ENCODE results near the gene HOXD12.

Gene HOXD12

DNA sequence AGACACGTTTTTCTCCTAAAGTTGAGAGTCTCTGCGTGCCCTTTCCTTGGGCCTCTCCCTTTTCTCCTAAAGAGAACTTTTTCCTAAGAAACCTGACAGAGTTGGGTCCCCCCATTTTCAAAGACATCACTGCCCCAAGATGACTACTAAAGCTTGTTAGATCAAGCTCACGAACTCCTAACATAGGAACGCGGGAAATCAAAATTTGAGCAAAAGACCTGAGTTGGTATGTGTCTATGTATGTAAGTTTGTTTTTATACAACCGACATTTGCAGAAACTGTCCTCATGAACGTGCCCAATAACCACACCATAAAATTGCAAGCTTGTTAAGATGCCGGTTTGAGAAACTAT, 5.7 kb upstream of the HOXD12 start:
- no peak for DNase-seq

DNA sequence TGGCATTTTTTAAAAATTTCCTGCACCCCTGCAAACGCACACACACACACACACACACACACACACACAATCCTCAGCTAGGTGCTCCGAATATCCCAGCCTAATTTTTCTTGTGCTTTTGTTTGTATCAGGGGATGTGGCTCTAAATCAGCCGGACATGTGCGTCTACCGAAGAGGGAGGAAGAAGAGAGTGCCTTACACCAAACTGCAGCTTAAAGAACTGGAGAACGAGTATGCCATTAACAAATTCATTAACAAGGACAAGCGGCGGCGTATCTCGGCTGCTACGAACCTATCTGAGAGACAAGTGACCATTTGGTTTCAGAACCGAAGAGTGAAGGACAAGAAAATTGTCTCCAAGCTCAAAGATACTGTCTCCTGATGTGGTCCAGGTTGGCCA, 5.2 kb upstream of the HOXD12 start:
- no peak for DNase-seq

DNA sequence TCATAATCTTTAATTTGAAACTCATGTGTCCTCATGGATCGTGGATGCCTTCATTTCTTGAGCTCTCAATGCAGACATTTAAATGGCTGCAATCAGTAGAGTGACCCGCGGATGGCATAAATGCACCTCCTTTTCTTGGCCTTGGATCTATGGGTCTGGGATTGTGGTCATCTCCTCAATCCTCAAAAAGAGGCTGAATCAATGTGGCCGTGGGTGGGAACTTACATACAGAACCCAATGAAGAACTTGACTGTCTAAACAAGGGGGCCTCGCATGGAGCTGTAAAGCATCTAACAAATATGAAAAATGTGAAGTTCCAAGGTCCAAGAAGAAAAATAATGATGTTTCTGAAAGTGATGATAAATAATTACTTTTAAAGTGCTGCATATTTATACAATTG, 4.2 kb upstream of the HOXD12 start:
- DNase-seq = no peak

DNA sequence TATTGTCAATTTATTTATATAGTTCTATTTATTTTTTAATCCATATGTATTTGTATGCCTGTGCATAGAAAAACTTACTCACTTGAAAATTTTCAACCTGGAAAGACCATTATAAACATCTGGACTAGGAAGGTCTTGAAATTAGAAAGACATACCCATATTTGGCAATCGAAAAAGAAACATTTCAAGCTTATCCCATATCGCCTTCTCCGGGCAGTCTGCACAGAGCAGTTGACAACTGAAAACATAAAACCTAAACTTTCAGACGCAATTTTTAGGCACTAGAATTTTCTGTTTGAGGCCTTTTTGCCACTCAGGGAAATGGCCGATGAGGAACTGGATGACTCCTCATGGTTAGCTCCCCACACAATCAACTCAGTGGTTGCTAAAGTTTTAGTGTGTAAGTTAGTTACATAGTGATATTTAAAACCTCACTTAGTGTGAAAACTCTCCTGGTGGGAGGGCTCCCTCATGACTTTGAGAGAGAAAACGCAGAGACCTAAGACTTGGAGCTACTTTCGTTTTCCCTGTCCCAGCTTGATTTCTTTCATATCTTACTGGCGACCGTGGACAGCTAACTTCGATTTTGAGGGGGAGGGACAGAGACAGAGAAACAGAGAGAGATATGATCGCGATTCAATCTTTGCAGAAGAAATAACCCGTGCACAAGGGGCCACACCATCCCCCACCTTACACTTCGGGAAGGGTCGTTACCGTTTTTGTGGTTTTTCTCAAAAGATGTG, 3.2 kb upstream of the HOXD12 start:
- DNase-seq = peak; percentile 28

DNA sequence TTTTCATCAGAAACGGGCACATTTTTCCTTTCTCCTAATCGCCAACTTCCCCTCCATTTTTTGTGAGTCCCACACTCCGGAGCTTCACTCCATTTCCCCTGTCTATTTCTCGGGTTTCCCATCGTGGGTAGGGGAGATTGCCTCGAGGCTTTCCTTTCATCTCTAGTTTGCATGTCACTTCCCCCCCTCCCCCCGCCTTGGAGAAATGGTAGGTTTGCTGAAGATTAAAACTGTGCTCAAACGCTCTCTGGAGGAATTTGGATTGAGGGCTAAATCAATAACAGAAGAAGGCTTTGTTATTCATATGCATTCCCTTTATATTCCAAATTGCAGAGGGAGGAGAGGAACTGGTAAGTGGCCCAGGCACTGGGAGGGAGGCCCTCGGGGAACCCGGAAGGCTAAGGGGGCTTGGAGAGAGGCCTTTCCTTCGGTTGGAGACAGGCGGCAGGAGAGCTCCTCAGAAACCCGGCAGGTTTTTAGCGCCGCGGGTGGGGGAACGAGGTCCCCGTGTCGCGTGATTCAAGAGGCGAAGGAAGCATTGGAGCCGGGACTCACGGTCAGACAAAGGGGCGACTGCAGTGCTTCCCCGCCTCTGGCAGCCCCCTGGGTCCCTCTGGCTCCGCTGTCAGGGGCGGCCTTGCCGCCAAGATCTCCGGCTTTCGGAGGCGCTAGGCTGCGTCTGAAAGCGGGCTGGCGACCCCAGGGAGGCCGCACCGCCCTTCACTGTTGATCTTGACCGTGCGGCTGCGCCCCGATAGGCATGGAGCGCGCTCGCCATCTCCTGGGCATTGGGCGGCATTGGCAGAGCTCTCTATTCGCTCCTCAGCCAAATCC, 2.4 kb upstream of the HOXD12 start:
- peak; percentile 83 for DNase-seq

DNA sequence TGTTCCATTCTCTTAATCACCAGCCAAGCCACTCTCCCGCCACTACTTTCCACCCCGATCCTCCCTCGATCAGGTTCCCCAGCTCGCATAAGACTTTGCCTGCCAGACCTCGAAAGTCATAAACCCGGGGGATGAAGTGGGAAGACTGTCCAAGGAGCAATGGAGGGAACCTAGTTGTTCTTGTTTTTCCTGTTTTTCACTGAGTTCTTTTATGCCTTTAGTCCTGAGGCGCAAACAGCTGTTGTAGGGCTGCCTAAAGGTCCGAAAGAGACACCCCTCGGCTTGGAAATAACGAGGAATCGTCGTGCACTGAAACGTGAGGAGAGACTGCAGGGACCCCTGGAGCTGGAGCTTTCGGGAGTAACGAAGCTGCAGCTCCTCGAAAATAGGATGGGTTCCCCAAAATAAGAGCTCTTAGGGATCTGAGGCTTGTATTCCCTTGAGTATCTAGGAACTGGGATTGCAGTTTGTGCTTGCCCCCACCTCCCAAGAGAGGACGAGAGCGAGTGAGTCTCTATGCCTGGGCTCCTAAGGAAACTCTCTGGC, 1.7 kb upstream of the HOXD12 start:
- no peak for DNase-seq

DNA sequence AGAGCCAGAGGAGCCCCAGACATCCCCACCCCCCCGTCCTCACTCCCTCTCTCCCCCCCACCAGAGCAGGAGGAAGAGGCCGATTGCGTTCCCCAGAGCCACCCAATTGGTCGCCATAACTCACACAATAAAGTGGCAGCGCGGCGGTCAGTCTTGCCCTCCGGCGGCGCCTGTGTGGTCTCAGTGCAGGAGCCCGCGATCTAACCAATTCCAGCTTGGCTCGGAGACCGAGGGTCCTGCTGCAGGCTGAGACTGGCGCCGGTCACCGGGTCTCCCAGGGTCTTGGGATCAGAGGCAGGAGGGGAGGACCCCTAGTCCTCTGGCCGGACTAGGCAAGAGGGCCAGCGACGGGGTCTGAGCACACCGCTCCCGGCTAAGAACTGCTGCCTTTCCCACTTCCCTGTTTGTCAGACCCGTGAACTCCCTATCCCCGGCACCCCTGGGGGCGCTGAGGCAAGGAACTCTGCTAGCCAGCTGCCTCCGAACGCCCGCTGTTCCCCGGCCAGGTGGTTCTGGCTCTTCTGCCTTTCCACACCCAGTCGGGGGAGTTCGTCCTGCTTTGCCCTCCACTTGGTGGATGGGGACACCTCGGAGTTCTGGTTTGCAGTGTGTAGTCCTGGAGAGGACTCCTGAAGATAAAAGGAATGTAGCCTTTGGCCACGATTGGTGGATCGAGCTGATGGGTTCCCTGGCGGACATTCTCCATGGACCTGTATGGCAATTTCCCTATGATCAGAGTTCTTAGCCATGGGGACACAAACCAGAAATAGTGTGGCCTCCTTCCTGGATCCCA, 1.0 kb upstream of the HOXD12 start:
- DNase-seq = no peak

DNA sequence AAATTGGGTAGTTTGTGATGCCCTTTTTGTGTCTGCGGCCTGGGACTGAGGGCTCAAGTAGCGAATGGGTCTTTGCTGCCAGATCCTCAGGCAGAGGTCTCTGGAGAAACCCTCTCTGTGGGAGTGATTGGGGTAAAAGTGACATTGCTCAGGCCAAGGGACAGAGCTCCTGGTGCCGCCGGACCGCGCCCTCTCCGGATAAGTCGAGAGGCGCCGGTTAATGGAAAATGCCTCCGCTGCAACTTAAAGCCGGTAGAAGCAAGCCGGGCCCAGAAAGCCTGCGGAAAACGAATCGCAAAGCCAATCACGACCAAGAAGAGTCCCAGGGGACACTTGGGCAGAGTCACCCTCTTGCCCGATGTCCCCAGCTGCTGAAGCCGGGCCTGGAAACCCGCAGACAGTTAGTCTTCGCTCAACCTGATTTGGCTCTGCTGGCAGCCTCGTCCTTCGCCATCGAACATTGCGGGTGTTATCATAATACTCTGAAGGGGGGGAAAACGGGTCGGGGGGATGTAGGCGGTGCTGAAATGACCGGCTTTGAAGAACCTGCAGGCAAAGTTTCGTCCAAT, 352 bp upstream of the HOXD12 start:
- DNase-seq = no peak

DNA sequence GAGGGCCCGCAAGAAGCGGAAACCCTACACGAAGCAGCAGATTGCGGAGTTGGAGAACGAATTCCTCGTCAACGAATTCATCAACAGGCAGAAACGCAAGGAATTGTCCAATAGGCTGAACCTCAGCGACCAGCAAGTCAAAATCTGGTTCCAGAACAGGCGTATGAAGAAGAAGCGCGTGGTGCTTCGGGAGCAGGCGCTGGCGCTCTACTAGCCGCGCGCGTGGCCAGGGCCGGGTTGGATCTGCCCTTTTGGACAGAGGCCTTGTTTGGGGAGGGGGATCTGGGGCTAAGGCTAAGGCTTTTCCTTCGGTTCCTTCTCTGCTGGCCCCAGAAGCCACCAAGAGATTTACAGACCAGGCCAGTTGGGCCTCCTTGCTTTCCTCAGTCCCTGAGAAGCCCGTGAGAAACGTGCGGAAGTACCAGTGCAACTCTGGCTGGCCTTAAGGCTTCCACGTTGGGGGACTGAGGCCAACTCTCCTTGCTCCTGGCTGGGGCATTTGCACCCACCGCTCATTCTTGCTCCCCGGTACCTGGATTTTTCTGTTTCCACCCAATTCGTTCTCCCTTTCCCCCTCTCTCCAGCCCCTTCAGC, 1.0 kb downstream of the HOXD12 start:
- no peak for DNase-seq

DNA sequence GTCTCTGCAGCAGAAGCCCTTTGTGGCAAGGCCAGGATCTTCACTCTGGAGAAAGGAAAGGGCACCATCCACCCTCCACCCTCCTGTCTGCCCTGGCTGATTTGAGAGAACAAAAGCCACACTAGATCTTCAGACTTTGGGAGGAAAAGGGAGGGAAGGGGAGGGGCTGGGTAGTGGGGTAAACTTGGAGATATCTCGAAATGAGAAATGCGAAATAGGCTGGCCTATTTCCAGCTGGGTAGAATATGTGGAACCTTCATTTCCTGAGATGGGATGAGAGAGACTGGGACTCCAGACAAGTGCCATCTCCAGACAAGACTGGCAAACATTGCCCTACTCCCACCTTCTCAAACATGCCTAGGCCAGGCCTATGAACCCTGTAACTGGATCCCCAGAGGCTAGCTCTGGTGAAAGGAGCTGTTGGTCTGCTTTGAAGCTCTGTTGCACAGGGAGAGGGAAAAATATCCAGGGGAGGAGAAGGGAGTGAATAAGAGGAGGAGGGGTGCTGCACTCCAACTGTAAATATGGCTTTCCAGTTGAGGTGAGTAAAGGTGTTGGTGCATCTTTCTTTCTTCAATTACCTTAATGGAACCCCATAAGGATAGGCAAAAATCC, 1.7 kb downstream of the HOXD12 start:
- DNase-seq = no peak

DNA sequence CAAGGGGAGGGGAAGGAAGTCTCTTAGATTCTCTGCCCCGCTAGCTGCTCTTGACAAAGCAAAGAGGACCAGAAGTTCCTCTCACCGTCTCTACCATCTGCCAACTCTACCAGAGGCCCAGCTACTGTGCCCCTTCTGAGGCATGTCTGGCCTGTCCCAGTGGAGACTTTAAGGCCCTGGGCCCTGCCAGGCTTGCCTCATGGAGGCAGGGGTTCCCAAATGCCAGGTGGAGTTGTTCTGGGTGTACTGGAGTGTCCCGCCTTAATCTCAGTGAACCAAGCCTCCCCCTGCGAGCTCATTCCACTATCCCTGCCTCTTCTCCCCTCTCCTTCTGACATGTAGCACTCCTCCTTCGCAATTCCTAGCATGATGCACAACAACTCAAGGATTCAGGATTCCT, 2.2 kb downstream of the HOXD12 start:
- DNase-seq = no peak

DNA sequence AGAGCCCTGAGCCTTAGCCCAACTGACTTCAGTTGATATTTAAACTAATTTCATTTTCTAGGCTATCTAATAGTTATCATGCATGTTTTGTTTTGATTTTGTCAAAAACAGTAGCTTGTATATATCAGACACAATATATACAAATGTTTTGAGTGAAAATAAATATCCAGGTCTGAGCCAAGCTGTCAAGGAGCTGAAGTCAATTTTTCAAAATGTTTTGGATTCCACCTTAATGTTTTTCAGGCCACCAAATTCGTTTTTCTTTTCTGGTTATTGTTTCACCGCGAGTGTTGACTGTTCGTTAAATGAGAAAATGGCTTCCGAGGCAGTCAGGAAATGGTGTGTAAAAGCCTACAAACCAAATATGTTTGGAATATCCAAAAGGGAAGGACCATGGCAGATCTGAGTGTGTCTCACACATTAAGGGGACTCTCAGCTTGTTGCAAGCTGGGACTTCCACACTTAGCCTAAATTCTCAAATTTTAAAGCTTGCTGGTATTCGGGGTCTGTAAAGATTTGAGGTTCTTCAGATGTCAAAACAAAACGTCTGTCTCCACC, 2.8 kb downstream of the HOXD12 start:
- no peak for DNase-seq

DNA sequence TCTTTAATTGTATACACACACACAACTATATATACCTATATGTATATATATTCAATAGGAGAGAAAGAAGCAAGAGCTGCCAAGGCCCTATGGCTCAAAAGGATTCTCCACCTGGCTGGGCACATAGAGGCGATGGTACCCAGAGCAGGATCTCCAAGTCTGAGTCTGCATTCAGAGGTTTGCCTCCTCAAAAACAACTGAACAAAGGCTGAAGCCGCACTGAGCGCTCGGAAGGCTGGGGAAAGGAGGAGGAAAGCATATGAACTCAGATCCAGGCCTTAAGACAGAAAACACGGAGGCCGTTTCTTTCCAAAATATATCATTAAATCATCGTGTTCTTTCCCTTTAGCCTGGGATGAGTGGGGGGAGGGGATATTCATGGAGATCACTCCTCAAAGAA, 3.6 kb downstream of the HOXD12 start:
- DNase-seq = no peak

DNA sequence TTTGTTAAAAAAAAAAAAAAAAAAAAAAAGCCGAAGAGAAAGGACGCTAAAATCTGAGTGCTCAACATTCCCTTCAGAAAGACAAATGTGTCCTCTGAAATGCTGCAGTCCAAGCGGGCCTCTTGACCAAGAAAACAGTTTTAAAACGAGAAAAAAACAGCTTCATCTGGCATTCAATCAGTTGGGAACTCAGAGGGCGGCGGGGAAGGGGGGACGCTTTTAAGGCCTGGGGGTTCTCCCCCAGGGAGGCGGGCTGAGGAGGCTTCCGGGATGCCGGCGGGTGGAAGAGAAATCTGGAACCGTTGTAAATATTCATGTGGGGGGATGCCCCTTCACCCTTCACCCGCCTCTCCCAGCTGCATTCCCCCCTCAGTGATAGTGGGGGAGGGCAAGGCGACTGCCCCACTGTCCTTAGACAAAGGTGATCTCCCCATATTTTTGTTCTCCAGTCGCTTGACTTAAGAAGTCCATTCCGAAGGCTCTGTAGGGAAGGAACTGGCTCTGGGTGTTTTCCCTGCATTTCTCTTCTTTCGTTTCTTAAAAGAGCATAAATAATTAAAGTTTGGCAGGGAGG, 4.2 kb downstream of the HOXD12 start:
- no peak for DNase-seq

DNA sequence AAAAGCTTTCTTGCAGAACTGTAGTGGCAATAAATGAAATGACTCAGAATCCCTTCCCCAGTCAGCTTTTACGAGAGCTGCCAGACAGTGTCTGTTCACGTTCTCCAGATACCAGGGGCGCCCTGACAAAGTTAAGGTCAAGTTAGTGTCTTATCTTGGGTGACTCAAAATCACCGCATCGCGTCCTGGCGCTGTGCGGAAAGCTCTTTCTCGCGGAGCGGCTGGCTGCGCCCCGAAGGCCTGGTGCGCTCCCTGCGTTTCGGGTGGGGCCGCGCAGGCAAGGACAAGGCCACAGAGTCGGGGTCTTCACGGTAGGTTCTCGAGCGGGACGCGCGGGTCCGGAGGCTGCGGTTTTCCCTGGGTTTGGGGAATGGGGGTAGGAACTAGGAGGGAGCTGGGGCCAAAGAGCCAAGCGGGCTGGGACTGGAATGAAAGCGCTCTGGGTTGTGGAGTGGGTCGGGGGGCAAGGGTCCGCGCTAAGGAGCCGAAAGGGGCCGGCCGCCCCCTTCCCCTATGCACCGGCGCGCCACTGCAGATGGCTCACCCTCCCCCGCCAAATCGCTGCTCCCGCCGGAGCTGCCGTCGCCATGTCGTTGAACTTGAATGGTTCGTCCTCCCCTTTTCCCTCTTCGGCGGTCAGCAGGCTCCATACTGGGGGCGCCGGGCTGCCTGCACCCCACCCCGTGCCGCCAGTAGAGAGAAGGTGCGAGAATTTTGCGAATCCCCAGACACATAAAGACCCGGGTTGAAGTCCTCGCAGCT, 4.9 kb downstream of the HOXD12 start:
- DNase-seq = peak; percentile 30

DNA sequence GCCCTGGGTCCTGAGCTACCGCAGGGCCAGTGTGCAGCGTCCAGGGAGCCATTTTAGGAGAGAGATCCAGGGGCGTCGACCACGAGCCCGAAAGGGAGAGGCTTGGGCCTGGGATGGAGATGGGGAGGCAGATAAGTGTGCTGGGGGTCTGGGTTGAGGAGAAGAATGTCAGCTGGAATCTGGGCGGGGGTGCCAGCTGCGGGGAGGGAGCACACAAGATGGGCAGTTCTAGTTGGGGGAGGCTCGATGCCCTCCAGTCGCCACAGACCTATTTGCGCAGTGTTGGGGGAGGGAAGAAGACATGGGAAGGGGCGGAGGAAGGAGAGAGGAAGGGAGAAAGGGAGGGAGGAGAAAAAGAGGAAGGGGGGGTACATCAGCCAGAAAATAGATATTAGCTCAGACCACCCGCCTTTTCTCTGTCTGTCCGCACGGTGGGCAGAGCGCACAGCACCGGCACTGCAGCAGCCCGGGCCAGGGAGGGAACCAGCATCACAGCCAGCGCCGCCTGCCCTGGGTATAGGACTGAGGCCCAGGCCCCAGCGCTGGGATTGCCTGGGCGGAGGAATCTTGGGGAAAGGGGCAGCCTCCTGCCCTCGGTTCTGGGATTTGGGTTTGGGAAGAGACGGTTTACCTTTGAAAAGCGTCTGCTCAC, 5.6 kb downstream of the HOXD12 start:
- no peak for DNase-seq

DNA sequence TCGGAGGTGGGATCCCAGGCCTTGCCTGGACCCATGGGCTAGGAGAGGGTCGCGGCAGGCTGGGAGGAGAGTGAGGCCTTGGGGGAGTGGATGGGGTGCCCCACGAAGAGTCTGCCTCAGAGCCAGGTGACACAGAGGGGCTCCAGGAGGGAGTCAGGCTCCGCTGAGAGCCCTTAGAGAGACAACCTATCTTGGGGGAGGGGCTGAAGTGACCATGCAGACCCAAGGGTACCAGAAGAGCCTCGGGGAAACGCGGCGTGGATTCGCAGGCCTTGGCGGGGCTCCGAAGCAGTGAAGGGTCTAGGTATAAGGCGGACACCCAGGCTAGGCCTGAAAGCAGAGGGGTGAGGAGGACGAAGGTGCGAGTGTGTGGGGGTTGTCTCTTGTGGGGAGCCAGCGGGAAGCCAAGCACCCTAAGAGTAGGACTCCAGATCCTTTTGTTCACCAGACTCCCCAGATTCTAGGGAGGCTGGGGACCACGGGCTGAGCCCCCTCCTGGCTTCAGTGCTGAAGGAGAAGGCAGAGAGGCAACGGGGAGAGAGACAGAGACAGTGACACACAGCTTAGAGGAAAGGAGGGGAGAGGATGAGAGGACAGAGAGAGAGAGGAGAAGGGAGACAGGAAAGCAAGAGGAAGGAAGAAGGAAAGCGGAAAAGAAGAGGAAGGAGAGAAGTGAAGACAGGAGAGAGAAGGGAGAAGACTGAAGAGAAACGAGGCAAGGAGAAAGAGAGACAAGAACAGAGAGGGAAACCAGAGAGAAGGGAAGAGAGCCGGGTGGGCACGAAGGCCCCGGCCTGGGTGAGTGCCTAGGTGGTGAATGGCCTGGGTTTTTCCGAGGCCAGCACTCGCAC, 6.4 kb downstream of the HOXD12 start:
- DNase-seq = no peak

DNA sequence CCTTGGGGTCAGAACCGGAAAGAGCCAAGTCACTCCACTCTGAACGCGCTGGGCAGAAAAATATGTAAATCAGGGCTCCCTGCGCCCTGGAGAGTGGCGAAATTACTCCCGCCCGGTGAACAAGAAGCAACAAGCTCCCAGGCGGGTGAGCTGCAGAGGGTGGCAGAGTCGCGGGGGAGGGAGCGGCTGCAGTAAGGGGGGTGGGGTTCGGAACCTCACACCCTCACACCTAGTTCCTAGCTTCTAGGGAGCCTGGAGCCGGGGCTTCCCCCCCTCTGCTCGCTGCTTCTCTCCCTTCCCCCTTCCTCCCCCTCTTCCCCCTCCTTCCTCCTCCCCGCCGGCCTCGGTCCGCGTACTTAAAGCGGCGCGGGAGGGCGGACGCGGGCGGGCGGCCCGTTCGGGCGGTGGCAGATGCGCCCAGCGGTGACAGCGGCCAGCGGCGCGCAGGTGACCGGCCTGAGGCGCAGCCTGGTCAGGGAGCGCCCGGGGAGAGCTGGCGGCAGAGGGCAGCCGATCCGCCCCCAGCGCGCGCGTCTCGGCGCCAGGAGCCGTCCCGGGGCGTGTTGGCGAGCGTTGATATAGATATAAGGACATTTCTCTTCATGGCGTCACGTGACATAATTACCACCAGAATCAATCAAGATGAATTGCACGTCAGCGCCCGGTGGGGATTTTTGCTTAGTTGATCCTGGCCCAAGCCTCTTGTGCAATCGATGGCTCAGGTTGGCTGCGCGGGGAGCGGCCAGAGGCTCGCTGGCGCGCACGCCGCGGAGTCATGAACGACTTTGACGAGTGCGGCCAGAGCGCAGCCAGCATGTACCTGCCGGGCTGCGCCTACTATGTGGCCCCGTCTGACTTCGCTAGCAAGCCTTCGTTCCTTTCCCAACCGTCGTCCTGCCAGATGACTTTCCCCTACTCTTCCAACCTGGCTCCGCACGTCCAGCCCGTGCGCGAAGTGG, 7.3 kb downstream of the HOXD12 start, which contains the start of gene HOXD11:
HOXD11 (plus strand) TSS at position 700 of the 959 bp plus-strand sequence; CDS start at position 776, 76 bp downstream.
- DNase-seq = no peak

All from HCEC 1CT (cell line).